CD4-positive, alpha-beta T cell treated with Interleukin-4 for 1 hour (primary cell): Measurements from ENCODE around the gene MAGEA9B.
"Not testable (repeated sequence)": the region's sequence is repeated elsewhere in the genome, so short reads cannot be mapped to it uniquely, and the experiment has no call there.

Experiments used
- DNase-seq, 2 donors: peaks; one replicate each; pipeline ENCODE4 v3.0.0-alpha.2; 2020 to 2022

Gene MAGEA9B

GRCh38 chrX:149570668-149571067, 16.6 kb downstream of the MAGEA9B start:
- DNase-seq = no peak

- DNase-seq = no peak
Observed at GRCh38 chrX:149569770-149570169, 17.5 kb downstream of the MAGEA9B start.

GRCh38 chrX:149568701-149569296, 18.5 kb downstream of the MAGEA9B start:
- no peak for DNase-seq

- DNase-seq = no peak
Observed at GRCh38 chrX:149567621-149568417, 19.4 kb downstream of the MAGEA9B start.

GRCh38 chrX:149563359-149563758, 23.9 kb downstream of the MAGEA9B start:
- DNase-seq = no peak

- not testable (repeated sequence) for DNase-seq
Observed at GRCh38 chrX:149555251-149555650, 32.0 kb downstream of the MAGEA9B start.

- DNase-seq = not testable (repeated sequence)
Observed at GRCh38 chrX:149551939-149552248, 35.4 kb downstream of the MAGEA9B start.

GRCh38 chrX:149551245-149551938, 35.9 kb downstream of the MAGEA9B start:
- not testable (repeated sequence) for DNase-seq

GRCh38 chrX:149550454-149550853, 36.8 kb downstream of the MAGEA9B start:
- DNase-seq = not testable (repeated sequence)

GRCh38 chrX:149549701-149550100, 37.6 kb downstream of the MAGEA9B start, which contains the start of gene HSFX3:
Gene HSFX3 (minus strand): TSS chrX:149549924. CDS start chrX:149549852, 72 bp downstream.
- not testable (repeated sequence) for DNase-seq

- not testable (repeated sequence) for DNase-seq
Observed at GRCh38 chrX:149547782-149548181, 39.5 kb downstream of the MAGEA9B start.

- not testable (repeated sequence) for DNase-seq
Observed at GRCh38 chrX:149546962-149547361, 40.3 kb downstream of the MAGEA9B start.

GRCh38 chrX:149545545-149546543, 41.4 kb downstream of the MAGEA9B start:
- not testable (repeated sequence) for DNase-seq

GRCh38 chrX:149541521-149542047, 45.7 kb downstream of the MAGEA9B start:
- DNase-seq = no peak

- peak; percentile 93 to 95 for DNase-seq
Observed at GRCh38 chrX:149540621-149541520, 46.4 kb downstream of the MAGEA9B start, which contains the start of gene EOLA1. Gene EOLA1 (plus strand): TSS chrX:149541012. CDS start chrX:149545631, 4,619 bp downstream.

- DNase-seq = peak; percentile 92 to 94
Observed at GRCh38 chrX:149540131-149540620, 47.1 kb downstream of the MAGEA9B start.

- DNase-seq = peak; percentile 94 to 95
Observed at GRCh38 chrX:149539283-149540130, 47.8 kb downstream of the MAGEA9B start.

GRCh38 chrX:149537474-149537873, 49.8 kb downstream of the MAGEA9B start:
- not testable (repeated sequence) for DNase-seq

- not testable (repeated sequence) for DNase-seq
Observed at GRCh38 chrX:149534926-149535602, 52.2 kb downstream of the MAGEA9B start.
